ENCODE measurements around the gene ITFG1. TPM values are rescaled to one million over a fixed set of nuclear protein-coding genes. Genes with fewer than 3 reads are reported as not detected.

ITFG1 gene
- polyA plus RNA-seq, 5 donors = 58.7 to 88.6 (median 79.1) TPM

GRCh38 chr16:47113130-47113529 is 347.7 kb downstream of the ITFG1 start:
- no peak for DNase-seq

- no peak for DNase-seq
Measured at GRCh38 chr16:47110939-47111338, 349.9 kb downstream of the ITFG1 start.

GRCh38 chr16:47109361-47109760 is 351.5 kb downstream of the ITFG1 start:
- no peak for DNase-seq

Other genes with a start within 250 kb of the ITFG1 start
- gene PHKB, start 268 bp upstream of the ITFG1 start, polyA plus RNA-seq (ENCODE audit: insufficient read depth in 1 of 5, insufficient read length in 5 of 5, low replicate concordance in 1 of 5) = 10 to 100 TPM; 61.6 to 99.9 (median 91.3) TPM